ENCODE results near the gene PCDHGA1. TPM values are rescaled to one million over a fixed set of nuclear protein-coding genes. Genes with fewer than 3 reads are reported as not detected.
A peak's percentile ranks its signal among the peaks of the same experiment; 100 is the strongest.

PCDHGA1 gene
- total RNA-seq, 1 experiment from 2014 or later: 2.2 TPM

DNA sequence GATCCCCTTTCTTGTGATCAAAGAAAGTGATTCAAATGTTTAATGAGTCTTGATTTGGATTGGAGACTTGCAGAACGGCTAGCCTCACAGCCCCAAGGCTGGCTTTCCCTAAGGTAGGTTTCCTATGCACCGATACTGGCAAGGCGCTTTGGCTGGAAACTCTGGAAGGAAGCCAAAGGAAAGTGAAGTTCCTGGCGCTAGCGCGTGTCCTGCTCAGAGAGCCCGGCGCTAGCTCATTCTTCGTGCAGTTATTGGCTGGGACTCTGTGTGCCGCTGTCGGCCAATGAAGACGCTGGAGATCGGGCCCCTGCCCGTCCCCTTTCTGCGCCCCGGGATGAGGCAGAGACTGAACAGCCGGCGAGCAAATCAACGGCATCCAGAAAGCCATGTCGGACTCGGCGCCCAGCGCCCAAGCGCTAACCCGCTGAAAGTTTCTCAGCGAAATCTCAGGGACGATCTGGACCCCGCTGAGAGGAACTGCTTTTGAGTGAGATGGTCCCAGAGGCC lies 145.4 kb downstream of the PCDHGA1 start, which contains the start of gene PCDHGC3:
Gene PCDHGC3, plus strand, starts transcription at position 342 of the 507 bp plus-strand sequence. Its CDS starts 151 bp downstream, at position 493.
- ChIA-PET POLR2A (ENCODE audit: low non-redundant PET) (interaction anchor here (0.6 to 0.7 kb wide), 2 partner anchors 8 to 9 kb away, joined by 3 read pairs; partner anchors contain the start of gene PCDHGC4), CTCF (interaction anchor here (0.6 to 2.3 kb wide), 8 partner anchors 20 to 252 kb away, joined by 3 to 13 read pairs (median 6); partner anchors contain the start of gene PCDHB14)
- no peaks in the 10 kb centered on the region for H3K36me3 ChIP-seq (ENCODE audit: insufficient read depth, low read length, poor library complexity, severe bottlenecking)
- intact Hi-C loops (cut with micrococcal nuclease; ENCODE audit: unreplicated experiment): loop anchor here (1.0 to 5.0 kb wide), 4 partner anchors 19 to 81 kb away; no protein-coding TSS in a partner anchor
- H3K4me1 ChIP-seq (ENCODE audit: insufficient read depth, low read length, poor library complexity, severe bottlenecking): peaks cover 35% of the 10 kb centered on the region
- DNase-seq (ENCODE audit: low spot score): peak; percentile 98
- H3K4me3 ChIP-seq (ENCODE audit: low read depth, low read length, poor library complexity, severe bottlenecking): peak within 1 kb of the TSS; percentile 80
- BruUV-seq (replicated peaks): no TSS peak
- H3K9me3 ChIP-seq (ENCODE audit: low read depth, low read length, poor library complexity, severe bottlenecking): no peaks in the 10 kb centered on the region
- no peaks in the 10 kb centered on the region for H3K27me3 ChIP-seq (replicated peaks; ENCODE audit: insufficient read depth, low read depth, low read length, poor library complexity)
- peak within 1 kb of the TSS; percentile 89 for H3K27ac ChIP-seq (ENCODE audit: low read depth, low read length, poor library complexity, severe bottlenecking)
- no peak for TF ChIP-seq EZH2 (IDR thresholded peaks at IDR 0.05; ENCODE audit: borderline replicate concordance, low read depth, low read length, poor library complexity, severe bottlenecking)
- TF ChIP-seq, protein P1, sequence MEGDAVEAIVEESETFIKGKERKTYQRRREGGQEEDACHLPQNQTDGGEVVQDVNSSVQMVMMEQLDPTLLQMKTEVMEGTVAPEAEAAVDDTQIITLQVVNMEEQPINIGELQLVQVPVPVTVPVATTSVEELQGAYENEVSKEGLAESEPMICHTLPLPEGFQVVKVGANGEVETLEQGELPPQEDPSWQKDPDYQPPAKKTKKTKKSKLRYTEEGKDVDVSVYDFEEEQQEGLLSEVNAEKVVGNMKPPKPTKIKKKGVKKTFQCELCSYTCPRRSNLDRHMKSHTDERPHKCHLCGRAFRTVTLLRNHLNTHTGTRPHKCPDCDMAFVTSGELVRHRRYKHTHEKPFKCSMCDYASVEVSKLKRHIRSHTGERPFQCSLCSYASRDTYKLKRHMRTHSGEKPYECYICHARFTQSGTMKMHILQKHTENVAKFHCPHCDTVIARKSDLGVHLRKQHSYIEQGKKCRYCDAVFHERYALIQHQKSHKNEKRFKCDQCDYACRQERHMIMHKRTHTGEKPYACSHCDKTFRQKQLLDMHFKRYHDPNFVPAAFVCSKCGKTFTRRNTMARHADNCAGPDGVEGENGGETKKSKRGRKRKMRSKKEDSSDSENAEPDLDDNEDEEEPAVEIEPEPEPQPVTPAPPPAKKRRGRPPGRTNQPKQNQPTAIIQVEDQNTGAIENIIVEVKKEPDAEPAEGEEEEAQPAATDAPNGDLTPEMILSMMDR (conservative IDR thresholded peaks at IDR 0.05; ENCODE audit: low read depth, low read length): peak; percentile 55

DNA sequence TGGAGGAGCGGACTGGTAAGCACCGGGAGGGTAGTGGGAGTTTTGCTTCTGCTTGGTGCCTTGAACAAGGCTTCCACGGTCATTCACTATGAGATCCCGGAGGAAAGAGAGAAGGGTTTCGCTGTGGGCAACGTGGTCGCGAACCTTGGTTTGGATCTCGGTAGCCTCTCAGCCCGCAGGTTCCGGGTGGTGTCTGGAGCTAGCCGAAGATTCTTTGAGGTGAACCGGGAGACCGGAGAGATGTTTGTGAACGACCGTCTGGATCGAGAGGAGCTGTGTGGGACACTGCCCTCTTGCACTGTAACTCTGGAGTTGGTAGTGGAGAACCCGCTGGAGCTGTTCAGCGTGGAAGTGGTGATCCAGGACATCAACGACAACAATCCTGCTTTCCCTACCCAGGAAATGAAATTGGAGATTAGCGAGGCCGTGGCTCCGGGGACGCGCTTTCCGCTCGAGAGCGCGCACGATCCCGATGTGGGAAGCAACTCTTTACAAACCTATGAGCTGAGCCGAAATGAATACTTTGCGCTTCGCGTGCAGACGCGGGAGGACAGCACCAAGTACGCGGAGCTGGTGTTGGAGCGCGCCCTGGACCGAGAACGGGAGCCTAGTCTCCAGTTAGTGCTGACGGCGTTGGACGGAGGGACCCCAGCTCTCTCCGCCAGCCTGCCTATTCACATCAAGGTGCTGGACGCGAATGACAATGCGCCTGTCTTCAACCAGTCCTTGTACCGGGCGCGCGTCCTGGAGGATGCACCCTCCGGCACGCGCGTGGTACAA lies 146.0 kb downstream of the PCDHGA1 start:
- BruUV-seq (replicated peaks): TSS peak; percentile 72
- H3K4me1 ChIP-seq (ENCODE audit: insufficient read depth, low read length, poor library complexity, severe bottlenecking): peaks cover 35% of the 10 kb centered on the region
- H3K27me3 ChIP-seq (replicated peaks; ENCODE audit: insufficient read depth, low read depth, low read length, poor library complexity): no peaks in the 10 kb centered on the region
- ChIA-PET CTCF (interaction anchor here (1.0 to 2.3 kb wide), 5 partner anchors 20 to 88 kb away, joined by 3 to 13 read pairs (median 5); no protein-coding TSS in a partner anchor), POLR2A (ENCODE audit: low non-redundant PET) (no interaction called here)
- peak overlapping the region; percentile 80 for H3K4me3 ChIP-seq (ENCODE audit: low read depth, low read length, poor library complexity, severe bottlenecking)
- TF ChIP-seq EZH2 (IDR thresholded peaks at IDR 0.05; ENCODE audit: borderline replicate concordance, low read depth, low read length, poor library complexity, severe bottlenecking): no peak
- TF ChIP-seq, protein P1 (conservative IDR thresholded peaks at IDR 0.05; ENCODE audit: low read depth, low read length): no peak
- no peaks in the 10 kb centered on the region for H3K9me3 ChIP-seq (ENCODE audit: low read depth, low read length, poor library complexity, severe bottlenecking)
- peak overlapping the region; percentile 89 for H3K27ac ChIP-seq (ENCODE audit: low read depth, low read length, poor library complexity, severe bottlenecking)
- intact Hi-C loops (cut with micrococcal nuclease; ENCODE audit: unreplicated experiment): loop anchor here (2.0 to 5.0 kb wide), 3 partner anchors 18 to 80 kb away; no protein-coding TSS in a partner anchor
- no peaks in the 10 kb centered on the region for H3K36me3 ChIP-seq (ENCODE audit: insufficient read depth, low read length, poor library complexity, severe bottlenecking)
- DNase-seq (ENCODE audit: low spot score): peak; percentile 85

- Histone ChIP-seq H3K36me3 (ENCODE audit: insufficient read depth, low read length, poor library complexity, severe bottlenecking) (no peaks in the 10 kb centered on the region), H3K27ac (ENCODE audit: low read depth, low read length, poor library complexity, severe bottlenecking) (no peak overlapping the region), H3K4me3 (ENCODE audit: low read depth, low read length, poor library complexity, severe bottlenecking) (peak overlapping the region; percentile 80), H3K27me3 (replicated peaks; ENCODE audit: insufficient read depth, low read depth, low read length, poor library complexity) (no peaks in the 10 kb centered on the region), H3K4me1 (ENCODE audit: insufficient read depth, low read length, poor library complexity, severe bottlenecking) (peaks cover 35% of the 10 kb centered on the region), H3K9me3 (ENCODE audit: low read depth, low read length, poor library complexity, severe bottlenecking) (no peaks in the 10 kb centered on the region)
- no peak for DNase-seq (ENCODE audit: low spot score)
- CTCF ChIA-PET: interaction anchor here (1.8 to 2.3 kb wide), 2 partner anchors 36 to 81 kb away, joined by 11 to 13 read pairs; no protein-coding TSS in a partner anchor
- no TSS peak for BruUV-seq (replicated peaks)
- intact Hi-C loops (cut with micrococcal nuclease; ENCODE audit: unreplicated experiment): loop anchor here (2.0 to 5.0 kb wide), 3 partner anchors 18 to 80 kb away; no protein-coding TSS in a partner anchor
- POLR2A ChIA-PET (ENCODE audit: low non-redundant PET): no interaction called here
- TF ChIP-seq, protein P1 (conservative IDR thresholded peaks at IDR 0.05; ENCODE audit: low read depth, low read length): no peak
- TF ChIP-seq EZH2 (IDR thresholded peaks at IDR 0.05; ENCODE audit: borderline replicate concordance, low read depth, low read length, poor library complexity, severe bottlenecking): no peak
Measured at GRCh38 chr5:141477044-141477575, 146.8 kb downstream of the PCDHGA1 start.

All from A673 (cell line).